Fibroblast of upper back skin (primary cell): Measurements from ENCODE around the gene DVL3.
"Not testable (repeated sequence)": the region's sequence is repeated elsewhere in the genome, so short reads cannot be mapped to it uniquely, and the experiment has no call there.

Source experiments
- DNase-seq: peaks from one replicate; pipeline ENCODE4 v3.0.0-alpha.2; 2013

Gene DVL3

DNA sequence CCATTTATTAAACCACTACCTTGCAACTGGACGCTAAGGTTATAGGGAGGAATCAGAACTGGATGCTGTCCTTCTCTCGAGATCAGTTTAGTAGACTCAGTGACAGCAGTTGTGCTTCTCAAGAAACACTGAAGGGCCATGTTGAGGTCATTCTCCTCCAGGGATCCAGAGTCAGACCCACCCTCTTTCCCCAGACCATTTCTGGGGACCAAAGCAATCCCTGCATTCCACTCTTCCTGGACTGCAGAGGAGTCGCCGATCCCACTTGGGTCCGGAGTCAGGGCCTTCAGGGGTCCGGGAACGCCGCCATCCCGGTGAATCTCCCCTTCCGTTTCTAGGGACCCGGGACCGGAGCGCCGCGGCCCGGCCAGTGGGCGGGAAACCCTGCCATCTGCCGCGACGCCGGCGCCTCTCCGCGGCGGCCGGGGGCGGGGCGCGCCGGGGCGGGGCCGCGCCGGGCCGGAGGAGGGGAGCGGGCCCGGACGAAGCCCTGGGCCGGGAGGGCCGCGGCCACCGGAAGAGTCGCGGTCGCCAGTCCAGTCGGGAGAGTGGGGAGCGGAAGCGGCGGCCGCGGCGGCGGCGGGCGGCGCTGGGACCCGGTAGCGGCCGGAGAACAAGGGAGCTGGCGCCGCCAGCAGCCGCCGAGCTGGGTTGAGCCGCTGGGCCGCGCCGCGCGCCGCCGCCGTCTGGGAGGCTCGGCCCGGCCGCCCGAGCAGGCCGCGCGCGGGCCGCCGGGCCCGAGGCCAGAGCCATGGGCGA is at the start of gene DVL3:
Gene DVL3, plus strand, starts transcription at position 493 of the 759 bp plus-strand sequence. Its CDS starts 259 bp downstream, at position 752.
- DNase-seq: peak; percentile 58

- peak; percentile 59 for DNase-seq
These were observed 44.9 kb upstream of the DVL3 start for GRCh38 chr3:184110316-184110725.

DNA sequence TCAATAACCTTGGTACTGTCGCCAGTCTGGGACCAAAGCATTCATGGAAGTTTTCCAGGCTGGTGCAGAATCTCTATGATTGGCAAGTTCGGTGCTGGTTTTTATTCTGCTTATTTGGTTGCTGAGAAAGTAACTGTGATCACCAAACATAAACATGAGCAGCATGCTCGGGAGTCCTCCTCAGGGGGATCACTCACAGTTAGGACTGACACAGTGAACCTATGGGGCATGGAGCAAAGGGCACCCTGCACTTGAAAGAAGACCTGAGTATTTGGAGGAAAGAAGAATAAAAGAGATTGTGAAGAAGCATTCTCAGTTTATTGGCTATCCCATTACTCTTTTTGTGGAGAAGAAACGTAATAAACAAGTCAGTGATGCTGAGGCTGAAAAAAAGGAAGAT is 39.2 kb upstream of the DVL3 start:
- no peak for DNase-seq

DNA sequence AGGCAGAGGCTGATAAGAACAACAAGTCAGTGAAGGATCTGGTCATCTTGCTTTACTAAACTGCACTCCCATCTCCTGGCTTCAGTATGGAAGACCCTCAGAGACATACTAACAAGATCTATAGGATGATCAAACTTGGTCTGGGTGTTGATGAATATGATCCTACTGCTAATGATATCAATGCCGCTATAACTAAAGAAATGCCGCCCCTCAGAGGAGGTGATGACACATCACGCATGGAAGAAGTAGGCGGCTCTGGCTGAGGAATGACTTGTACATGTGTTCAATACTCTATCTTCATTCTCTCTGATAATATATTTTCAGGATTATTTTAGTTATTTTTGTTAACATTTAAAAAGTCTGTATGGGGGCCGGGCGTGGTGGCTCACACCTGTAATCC is 37.5 kb upstream of the DVL3 start:
- no peak for DNase-seq

DNA sequence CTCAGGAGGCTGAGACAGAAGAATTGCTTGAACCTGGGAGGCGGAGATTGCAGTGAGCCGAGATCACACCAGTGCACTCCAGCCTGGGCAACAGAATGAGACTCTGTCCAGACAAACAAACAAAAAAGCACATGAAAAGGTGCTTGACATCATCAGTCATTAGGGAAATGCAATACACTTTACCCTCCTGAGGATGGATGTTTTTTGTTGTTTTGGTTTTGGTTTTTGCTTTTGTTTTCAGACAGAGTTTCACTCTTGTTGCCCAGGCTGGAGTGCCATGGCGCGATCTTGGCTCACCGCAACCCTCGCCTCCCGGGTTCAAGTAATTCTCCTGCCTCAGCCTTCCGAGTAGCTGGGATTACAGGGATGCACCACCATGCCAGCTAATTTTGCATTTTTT is 34.1 kb upstream of the DVL3 start:
- not testable (repeated sequence) for DNase-seq

- DNase-seq: no peak
These were observed 29.2 kb upstream of the DVL3 start for GRCh38 chr3:184126006-184126405.

DNA sequence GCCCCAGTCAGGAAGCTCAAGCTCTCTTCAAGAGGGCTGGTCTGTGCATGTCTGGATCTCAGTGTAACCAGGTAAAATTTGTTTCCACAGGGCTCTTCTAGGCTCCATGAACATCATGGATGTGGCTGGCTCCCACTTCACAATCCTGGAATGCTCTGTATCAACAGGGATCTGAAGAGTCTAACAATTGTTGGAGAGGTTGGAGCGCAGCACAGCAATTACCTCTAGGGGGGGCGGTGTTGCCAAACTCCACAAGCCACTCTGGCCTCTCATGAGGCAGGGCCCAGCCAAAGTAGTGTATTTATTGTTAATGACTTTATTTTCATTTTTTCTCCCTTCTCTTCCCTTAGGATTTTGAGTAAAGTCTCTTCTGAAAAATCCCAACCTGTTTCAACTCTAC is 26.2 kb upstream of the DVL3 start:
- DNase-seq: peak; percentile 47

- DNase-seq: no peak
These were observed 22.2 kb upstream of the DVL3 start for GRCh38 chr3:184132945-184133344.

DNA sequence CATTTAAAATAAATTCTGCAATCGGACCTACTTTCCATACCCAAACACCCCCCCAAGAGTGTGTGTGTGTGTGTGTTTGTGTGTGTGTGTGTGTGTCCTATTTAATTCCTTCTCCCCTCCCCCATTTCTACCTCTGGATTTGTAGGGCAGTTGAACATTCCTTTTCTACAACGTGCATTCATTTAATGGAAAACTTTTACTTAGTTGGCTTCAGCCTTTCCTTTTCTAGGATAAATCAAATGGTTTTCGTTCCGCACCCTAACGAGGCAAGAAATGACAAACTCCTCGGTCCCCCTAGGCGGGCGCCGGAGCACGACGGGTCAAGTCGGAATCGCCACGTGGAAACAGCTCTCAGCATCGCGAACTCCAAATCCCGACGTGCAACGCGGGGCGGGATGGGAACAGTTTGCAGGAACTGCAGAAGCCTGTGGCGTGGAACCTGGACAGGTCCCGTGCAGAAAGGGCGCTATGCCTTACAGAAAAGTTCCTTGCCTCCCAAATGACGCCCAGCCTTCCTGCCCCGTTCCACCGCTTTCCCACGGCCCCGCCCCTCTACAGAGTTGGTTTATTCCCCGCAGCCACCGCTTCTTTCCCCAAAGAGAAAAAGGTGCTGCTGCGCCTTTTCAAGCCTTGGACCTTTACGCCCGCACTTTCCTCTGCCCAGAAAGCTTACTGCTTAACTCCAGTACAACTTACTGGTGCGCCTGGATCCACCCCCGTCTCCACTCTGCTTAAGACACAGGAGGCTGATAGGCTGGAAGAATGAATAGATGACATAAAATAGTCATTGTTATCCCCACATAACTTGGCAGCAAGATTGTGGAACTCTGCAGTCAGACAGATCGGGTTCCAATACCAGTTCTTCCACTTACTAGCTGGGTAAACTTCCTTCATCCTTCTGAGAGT is 21.1 kb upstream of the DVL3 start:
- DNase-seq: peak; percentile 85

- peak; percentile 29 for DNase-seq
These were observed 20.4 kb upstream of the DVL3 start for GRCh38 chr3:184134746-184135148.

GRCh38 chr3:184135149-184135910 is 19.8 kb upstream of the DVL3 start, which contains the start of gene EIF2B5:
EIF2B5 (plus strand) TSS chr3:184135358; CDS start chr3:184135386, 28 bp downstream.
- peak; percentile 95 for DNase-seq

- DNase-seq: no peak
These were observed 19.3 kb upstream of the DVL3 start for GRCh38 chr3:184135911-184136260.

GRCh38 chr3:184140436-184140835 is 14.7 kb upstream of the DVL3 start:
- no peak for DNase-seq

DNA sequence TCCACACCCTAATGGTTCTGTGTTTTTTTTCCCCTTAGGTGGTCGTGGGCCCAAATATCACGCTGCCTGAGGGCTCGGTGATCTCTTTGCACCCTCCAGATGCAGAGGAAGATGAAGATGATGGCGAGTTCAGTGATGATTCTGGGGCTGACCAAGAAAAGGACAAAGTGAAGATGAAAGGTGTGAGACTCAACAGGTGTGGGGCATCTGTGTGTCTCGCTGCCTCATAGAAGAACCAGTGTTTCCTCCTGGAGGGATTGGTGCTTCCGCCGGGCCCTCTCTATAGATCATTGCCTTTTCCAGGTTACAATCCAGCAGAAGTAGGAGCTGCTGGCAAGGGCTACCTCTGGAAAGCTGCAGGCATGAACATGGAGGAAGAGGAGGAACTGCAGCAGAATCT is 13.0 kb upstream of the DVL3 start:
- DNase-seq: no peak

DNA sequence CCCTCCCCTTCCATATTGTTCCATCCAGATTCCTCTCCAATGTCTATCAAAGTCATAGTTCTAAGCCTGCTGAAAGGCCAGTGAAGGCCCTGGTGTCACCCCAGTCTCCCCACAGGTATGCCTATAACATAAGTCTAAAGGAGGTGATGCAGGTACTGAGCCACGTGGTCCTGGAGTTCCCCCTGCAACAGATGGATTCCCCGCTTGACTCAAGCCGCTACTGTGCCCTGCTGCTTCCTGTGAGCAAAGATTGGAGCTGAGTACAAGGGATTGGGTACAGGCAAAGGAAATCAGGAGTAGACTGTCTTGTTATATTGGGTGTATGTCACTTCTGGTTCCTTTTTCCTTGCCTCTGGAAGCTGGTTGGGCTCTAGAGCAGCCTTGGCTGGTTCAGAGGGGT is 11.8 kb upstream of the DVL3 start:
- no peak for DNase-seq

GRCh38 chr3:184144505-184144904 is 10.7 kb upstream of the DVL3 start:
- no peak for DNase-seq

DNA sequence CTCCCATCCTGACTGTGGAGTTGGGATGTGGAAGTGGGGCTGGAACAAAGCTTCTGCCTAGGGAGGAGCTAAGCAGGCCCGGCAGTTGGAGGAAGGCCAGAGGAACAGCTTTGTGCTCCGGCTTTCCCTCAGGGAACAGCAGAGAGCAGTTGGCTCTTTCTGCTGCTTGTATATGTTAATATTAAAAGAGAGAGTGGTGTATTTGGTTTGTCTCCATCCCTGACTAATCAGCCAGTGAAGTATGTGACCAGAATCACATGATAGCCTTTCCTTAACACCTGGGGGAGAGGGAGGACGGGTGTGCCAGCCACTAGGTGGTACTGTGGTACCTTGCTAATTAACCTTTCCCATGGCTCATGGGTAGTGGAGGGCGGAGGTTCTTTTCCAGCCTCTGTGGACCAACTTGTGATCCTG is 10.1 kb upstream of the DVL3 start:
- peak; percentile 44 for DNase-seq

DNA sequence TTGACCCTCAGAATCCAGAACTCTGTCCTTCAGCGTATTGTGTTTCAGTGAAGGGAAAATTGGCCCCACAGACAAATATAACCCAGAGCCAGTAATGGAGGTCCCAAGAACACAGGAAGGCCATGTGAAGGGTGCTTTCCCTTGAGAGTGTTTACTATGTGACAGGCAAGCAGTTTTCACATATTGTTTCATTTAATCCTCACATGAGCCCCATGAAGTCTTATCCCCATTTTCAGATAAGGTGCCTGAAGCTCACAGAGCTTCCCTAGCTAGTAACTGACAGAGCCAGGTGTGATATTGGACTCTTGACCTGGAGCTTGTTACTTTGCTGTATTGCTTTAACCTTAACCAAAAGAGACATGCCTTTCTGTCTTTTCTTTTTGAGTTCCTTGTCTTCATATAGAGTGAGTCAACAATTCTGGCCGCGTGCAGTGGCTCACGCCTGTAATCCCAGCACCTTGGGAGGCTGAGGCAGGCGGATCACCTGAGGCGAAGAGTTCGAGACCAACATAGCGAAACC is 9.4 kb upstream of the DVL3 start:
- DNase-seq: no peak

DNA sequence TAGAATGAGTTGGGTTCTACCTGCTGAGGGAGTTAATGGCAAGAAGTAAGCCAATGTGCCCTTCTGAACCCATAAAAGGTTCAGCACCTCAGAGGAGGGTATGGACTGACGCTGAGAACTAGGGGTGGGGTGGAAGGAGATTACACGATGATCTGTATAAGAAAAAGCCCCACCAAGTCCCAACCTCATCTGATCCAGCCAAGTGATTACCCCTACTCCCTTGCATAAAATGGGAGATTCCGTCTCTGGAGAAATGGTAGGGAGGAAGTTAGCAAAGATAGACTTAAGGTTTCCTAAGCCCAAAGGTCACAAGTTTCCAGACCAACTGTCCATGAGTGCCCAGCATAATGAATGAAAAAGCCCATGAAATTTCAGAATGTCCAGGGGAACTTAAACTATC is 7.1 kb upstream of the DVL3 start:
- no peak for DNase-seq

- DNase-seq: no peak
These were observed 6.1 kb upstream of the DVL3 start for GRCh38 chr3:184149123-184149522.

DNA sequence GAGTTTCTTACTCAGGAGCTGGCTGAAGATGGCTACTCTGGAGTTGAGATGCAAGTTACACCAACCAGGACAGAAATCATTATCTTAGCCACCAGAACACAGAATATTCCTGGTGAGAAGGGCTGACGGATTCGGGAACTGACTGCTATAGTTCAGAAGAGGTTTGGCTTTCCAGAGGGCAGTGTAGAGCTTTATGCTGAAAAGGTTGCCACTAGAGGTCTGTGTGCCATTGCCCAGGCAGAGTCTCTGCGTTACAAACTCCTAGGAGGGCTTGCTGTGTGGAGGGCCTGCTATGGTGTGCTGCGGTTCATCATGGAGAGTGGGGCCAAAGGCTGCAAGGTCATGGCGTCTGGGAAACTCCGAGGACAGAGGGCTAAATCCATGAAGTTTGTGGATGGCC is 5.4 kb upstream of the DVL3 start:
- not testable (repeated sequence) for DNase-seq

DNA sequence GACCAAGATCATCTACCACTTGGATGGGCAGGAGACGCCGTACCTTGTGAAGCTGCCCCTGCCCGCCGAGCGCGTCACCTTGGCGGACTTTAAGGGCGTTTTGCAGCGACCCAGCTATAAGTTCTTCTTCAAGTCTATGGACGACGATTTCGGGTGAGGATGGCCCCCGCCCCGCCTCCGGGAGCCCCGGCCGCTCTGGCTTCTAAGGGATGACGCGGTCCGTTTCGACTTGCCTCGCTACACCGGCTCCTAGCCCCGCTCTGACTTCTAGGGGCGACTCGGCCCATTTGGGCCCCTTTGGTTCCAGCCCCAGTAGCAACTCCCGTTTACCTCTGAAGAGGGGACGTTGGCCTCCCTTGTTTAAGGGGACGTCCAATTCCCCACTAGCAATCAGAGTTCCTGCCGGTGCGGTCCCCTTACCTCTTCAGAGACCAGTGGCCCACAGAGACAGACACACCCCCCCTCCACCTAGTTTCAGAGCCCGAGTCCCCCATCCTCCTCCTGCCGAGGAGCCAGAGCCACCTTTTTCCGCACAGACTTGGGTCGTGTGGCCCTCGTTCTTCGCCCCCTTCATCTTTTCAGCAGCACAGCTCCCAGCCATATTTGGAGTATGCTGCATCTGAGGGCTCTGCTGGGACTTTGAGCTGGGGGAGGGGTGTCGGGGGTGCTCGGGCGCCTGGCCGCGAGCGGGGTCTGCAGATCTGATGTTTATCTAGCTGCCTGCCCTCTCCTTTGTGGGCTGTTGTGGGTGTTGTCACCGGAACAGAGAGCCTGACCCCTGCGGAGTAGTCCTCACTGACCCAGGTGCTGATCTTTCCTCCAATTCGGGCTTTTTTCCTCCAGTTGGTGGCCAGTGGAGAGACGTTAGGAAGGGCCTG is 706 bp downstream of the DVL3 start:
- DNase-seq: no peak
